Endothelial cell of umbilical vein (primary cell): Measurements from ENCODE around the gene PLCD3. TPM values are rescaled to one million over a fixed set of nuclear protein-coding genes. Genes with fewer than 3 reads are reported as not detected.
A peak's percentile ranks its signal among the peaks of the same experiment; 100 is the strongest.

ENCODE experiments used
- BruUV-seq: library from RNA; stranded (reverse); fragments of 400-500 nt; replicated peaks from 2 replicates; lab custom pipeline; 2021; lab: Mats Ljungman, UMichigan
- CTCF ChIA-PET: fragments of 300-600, 350-600 bp; sonication (Branson Sonifier 250); formaldehyde crosslinking; loops from one replicate; lab custom pipeline; 2021; ENCODE audit warnings: antibody characterized with exemption, inconsistent platforms; lab: Charles Lee
- POLR2A ChIA-PET: fragments of 300-600, 350-600 bp; sonication (Branson Sonifier 250); formaldehyde crosslinking; loops from one replicate; lab custom pipeline; 2021; ENCODE audit warnings: antibody characterized with exemption, inconsistent platforms; lab: Charles Lee
- DNase-seq: peaks from one replicate; pipeline ENCODE4 v3.0.0-alpha.2; 2011; ENCODE audit warnings: low read depth, low spot score
- FAIRE-seq: peaks from 2 replicates; lab custom pipeline; 2011; peaks lifted over from hg19 to GRCh38; lab: Jason Lieb, UNC
- H2AFZ ChIP-seq: 2 replicates; pipeline ENCODE4 v1.6.0; 2012; ENCODE audit warnings: low read depth, low read length, control low read depth, inconsistent platforms
- H3K27ac ChIP-seq: 2 replicates; pipeline ENCODE4 v1.5.1; 2011; ENCODE audit warnings: low read depth, mild to moderate bottlenecking, control low read depth, low read length, moderate library complexity; ENCODE audit not compliant: insufficient read depth
- H3K27me3 ChIP-seq, 2 experiments: 2 replicates each; pipeline versions ENCODE4 v1.6.0 to v1.6.1; 2011; ENCODE audit warnings: low read length in 2 of 2, mixed read lengths in 1 of 2; ENCODE audit not compliant: control insufficient read depth in 2 of 2, insufficient read depth in 2 of 2
- H3K36me3 ChIP-seq, 2 experiments: 2 replicates in 1 of 2; 3 replicates in 1 of 2; pipeline ENCODE4 v1.5.1; 2011; ENCODE audit warnings: low read length in 2 of 2, mild to moderate bottlenecking in 1 of 2, moderate library complexity in 1 of 2; ENCODE audit not compliant: control insufficient read depth in 2 of 2, insufficient read depth in 2 of 2; ENCODE audit errors: extremely low read depth in 1 of 2
- H3K4me1 ChIP-seq: 3 replicates; pipeline ENCODE4 v1.5.1; 2011; ENCODE audit warnings: mild to moderate bottlenecking, low read length; ENCODE audit not compliant: control insufficient read depth, insufficient read depth; ENCODE audit errors: extremely low read depth
- H3K4me2 ChIP-seq: 2 replicates; pipeline ENCODE4 v1.6.1; 2011; ENCODE audit warnings: low read length, control low read depth, mixed read lengths; ENCODE audit not compliant: insufficient read depth
- H3K4me3 ChIP-seq, 3 experiments: fragments of 200-600 bp in 1 of 3; sonication (generic), shearing (Covaris generic) in 1 of 3; replicated peaks in 1 of 3; 2 replicates each; pipeline ENCODE4 v1.5.1; 2011 to 2016; ENCODE audit warnings: control low read depth in 3 of 3, low read length in 3 of 3, mild to moderate bottlenecking in 2 of 3, inconsistent platforms in 1 of 3, low read depth in 1 of 3, moderate library complexity in 1 of 3; ENCODE audit not compliant: insufficient read depth in 1 of 3
- H3K79me2 ChIP-seq: 2 replicates; pipeline ENCODE4 v1.6.0; 2012; ENCODE audit warnings: low read length, inconsistent platforms; ENCODE audit not compliant: control insufficient read depth, insufficient read depth
- H3K9ac ChIP-seq: replicated peaks from 2 replicates; pipeline ENCODE3; 2011; ENCODE audit warnings: low read length, control low read depth; ENCODE audit not compliant: insufficient read depth; ENCODE audit errors: extremely low read depth
- H3K9me1 ChIP-seq: replicated peaks from 3 replicates; pipeline ENCODE4 v1.6.0; 2011; ENCODE audit warnings: mild to moderate bottlenecking, low read length; ENCODE audit not compliant: control insufficient read depth, insufficient read depth; ENCODE audit errors: extremely low read depth
- H3K9me3 ChIP-seq: replicated peaks from 2 replicates; pipeline ENCODE4 v1.5.1; 2012; ENCODE audit warnings: low read length, inconsistent platforms; ENCODE audit not compliant: control insufficient read depth, insufficient read depth
- H4K20me1 ChIP-seq: replicated peaks from 2 replicates; pipeline ENCODE3; 2011; ENCODE audit warnings: mild to moderate bottlenecking, low read length; ENCODE audit not compliant: control insufficient read depth, insufficient read depth; ENCODE audit errors: extremely low read depth
- CTCF ChIP-seq, 2 donors: IDR thresholded peaks; 1 replicate in 1 of 2; 2 replicates in 1 of 2; pipeline ENCODE4 v1.5.1; 2011; ENCODE audit warnings: low read length in 2 of 2, mild to moderate bottlenecking in 2 of 2, moderate library complexity in 2 of 2, control low read depth in 1 of 2, inconsistent platforms in 1 of 2, low read depth in 1 of 2; ENCODE audit not compliant: insufficient read depth in 1 of 2; ENCODE audit errors: extremely low read depth in 1 of 2
- EZH2 ChIP-seq: IDR thresholded peaks from 2 replicates; pipeline ENCODE4 v1.6.1; 2012; ENCODE audit warnings: borderline replicate concordance, low read depth, mild to moderate bottlenecking, moderate library complexity, low read length, inconsistent platforms; ENCODE audit not compliant: severe bottlenecking
- FOS ChIP-seq: IDR thresholded peaks from 2 replicates; pipeline ENCODE4 v1.6.1; 2011; ENCODE audit warnings: mild to moderate bottlenecking, low read length, moderate library complexity, borderline replicate concordance; ENCODE audit not compliant: insufficient read depth
- JUN ChIP-seq: IDR thresholded peaks from 2 replicates; pipeline ENCODE4 v1.6.1; 2011; ENCODE audit warnings: borderline replicate concordance, low read depth; ENCODE audit not compliant: insufficient read length, insufficient read depth
- MAX ChIP-seq: IDR thresholded peaks from 2 replicates; pipeline ENCODE4 v1.6.1; 2011; ENCODE audit not compliant: insufficient read depth, insufficient read length
- MYC ChIP-seq: IDR thresholded peaks from one replicate; pipeline ENCODE4 v1.6.1; 2011; ENCODE audit warnings: mild to moderate bottlenecking, low read depth, low read length
- POLR2AphosphoS5 ChIP-seq: IDR thresholded peaks from 2 replicates; pipeline ENCODE4 v1.6.1; 2012; ENCODE audit warnings: low read depth, mild to moderate bottlenecking, control low read depth, low read length, moderate library complexity; ENCODE audit not compliant: insufficient read depth
- dilution Hi-C: fragments of 300-500 bp; cut with MboI; formaldehyde crosslinking; loops from one replicate; pipeline ENCODE4 v1.15.0; 2019; ENCODE audit warnings: low sequenced_read_pairs; ENCODE audit not compliant: extremely low pct_ligation_motif_present
- intact Hi-C: fragments of 100-400 bp; cut with micrococcal nuclease; formaldehyde crosslinking; loops from one replicate; pipeline ENCODE4 v1.10.0; 2022
- polyA plus RNA-seq, 4 experiments: library from polyadenylated mRNA; depleted of rRNA in 3 of 4; stranded (reverse) in 3 of 4; unstranded in 1 of 4; fragments of >200 nt; gene quantifications; 2 replicates each; pipeline versions ENCODE4 v1.2.1 to v1.2.3, GENCODE V29; 2011 to 2012; ENCODE audit warnings: missing spikeins in 1 of 4
- total RNA-seq: library from RNA; stranded (reverse); gene quantifications from 2 replicates; pipeline ENCODE4 v1.2.3, GENCODE V29; 2021

Gene PLCD3
- total and polyA plus RNA-seq, 2 donors (not counting 3 experiments of a cell fraction or from before 2014, with no cell fraction given) = 30.4 to 43.1 TPM

GRCh38 chr17:45063198-45063597 is 69.1 kb downstream of the PLCD3 start:
- no peaks in the 10 kb centered on the region for H3K9me1 ChIP-seq
- no peak overlapping the region for H3K4me3 ChIP-seq
- ChIA-PET POLR2A (no interaction called here), CTCF (interaction anchor here (1.0 to 1.3 kb wide), 4 partner anchors 12 to 72 kb away, joined by 3 to 6 read pairs (median 3); partner anchors contain the start of gene ACBD4)
- DNase-seq = no peak
- H3K9ac ChIP-seq = no peak overlapping the region
- no peak overlapping the region for H2AFZ ChIP-seq
- no peaks in the 10 kb centered on the region for H3K36me3 ChIP-seq
- no peak for FAIRE-seq
- intact Hi-C loops = no loop called here
- no TSS peak for BruUV-seq
- no peaks in the 10 kb centered on the region for H3K9me3 ChIP-seq
- H3K27me3 ChIP-seq = no peaks in the 10 kb centered on the region
- H3K4me1 ChIP-seq = peaks cover 27% of the 10 kb centered on the region
- peak overlapping the region; percentile 63 for H3K4me2 ChIP-seq
- TF ChIP-seq JUN (no peak), MAX (no peak), MYC (no peak), EZH2 (no peak), POLR2AphosphoS5 (no peak), FOS (no peak), CTCF (IDR thresholded peaks at IDR 0.05; ENCODE audit: extremely low read depth in 1 of 2, insufficient read depth in 1 of 2, low read depth in 1 of 2, low read length in 2 of 2) (no peak)
- H4K20me1 ChIP-seq = no peaks in the 10 kb centered on the region
- dilution Hi-C loops = no loop called here
- H3K27ac ChIP-seq = no peak overlapping the region
- H3K79me2 ChIP-seq = peaks cover 71% of the 10 kb centered on the region
